Ovary (tissue), 3 donors: ENCODE measurements around the gene GFY.

Experiments used
- CTCF ChIP-seq, 3 donors: fragments of 450-650 bp in 2 of 3; fragments of 200-600 bp in 1 of 3; IDR thresholded peaks; one replicate each; pipeline versions ENCODE4 v1.5.1 to v1.8.0; 2016 to 2022; ENCODE audit warnings: antibody characterized with exemption in 3 of 3, mild to moderate bottlenecking in 1 of 3
- POLR2A ChIP-seq: fragments of 450-650 bp; IDR thresholded peaks from one replicate; pipeline ENCODE4 v1.6.1; 2017; ENCODE audit warnings: antibody characterized with exemption, mild to moderate bottlenecking, moderate library complexity
- donor health status: DM: no; HTN: no; CAD: no.

GRCh38 chr19:49417088-49417487, 8.1 kb upstream of the GFY start:
- TF ChIP-seq CTCF (IDR thresholded peaks at IDR 0.05) (no peak), POLR2A (no peak)
